GM23338 (cell line): ENCODE results near the gene BNIP3.

ENCODE experiments used
- CREB1 ChIP-seq: fragments of 250-450 bp; sonication (Bioruptor Pico); IDR thresholded peaks from 2 replicates; pipeline ENCODE4 v1.5.0; 2020; ENCODE audit warnings: low read depth, mild to moderate bottlenecking, moderate library complexity
- EZH2 ChIP-seq: fragments of 200-600 bp; sonication (generic); IDR thresholded peaks from one replicate; pipeline ENCODE4 v1.8.0; 2017; ENCODE audit warnings: antibody characterized with exemption, mild to moderate bottlenecking, low read depth; ENCODE audit not compliant: unreplicated experiment
- EZH2phosphoT487 ChIP-seq: fragments of 200-600 bp; sonication (generic); IDR thresholded peaks from one replicate; pipeline ENCODE4 v1.8.1; 2018; ENCODE audit warnings: antibody characterized with exemption; ENCODE audit not compliant: unreplicated experiment
- JUNB ChIP-seq: IDR thresholded peaks from one replicate; pipeline ENCODE4 v1.6.1; 2016; ENCODE audit warnings: antibody characterized with exemption; ENCODE audit not compliant: unreplicated experiment
- NANOG ChIP-seq: IDR thresholded peaks from 2 replicates; pipeline ENCODE4 v1.6.1; 2016; ENCODE audit warnings: antibody characterized with exemption, borderline replicate concordance
- POLR2AphosphoS5 ChIP-seq: IDR thresholded peaks from 2 replicates; pipeline ENCODE4 v1.6.1; 2016; ENCODE audit warnings: antibody characterized with exemption, low read depth
- ZNF331 ChIP-seq: fragments of 250-450 bp; sonication (Bioruptor Pico); IDR thresholded peaks from 2 replicates; pipeline ENCODE4 v1.5.0; 2020; ENCODE audit warnings: low read depth, mild to moderate bottlenecking, moderate library complexity
- TF ChIP-seq, protein P1 (sequence below): IDR thresholded peaks from 2 replicates; pipeline ENCODE4 v1.6.1; 2016; ENCODE audit warnings: antibody characterized with exemption
- TF ChIP-seq, protein P2 (sequence below), 2 experiments: fragments of 200-600 bp in 1 of 2; sonication (generic) in 1 of 2; conservative IDR thresholded peaks; 2 replicates each; pipeline versions ENCODE4 v1.5.1 to v1.6.1; 2016 to 2017; ENCODE audit warnings: antibody characterized with exemption in 2 of 2, low read depth in 2 of 2, mild to moderate bottlenecking in 2 of 2, moderate library complexity in 1 of 2
- TF ChIP-seq, protein P3 (sequence below): IDR thresholded peaks from one replicate; pipeline ENCODE4 v1.6.1; 2018; ENCODE audit warnings: antibody characterized with exemption; ENCODE audit not compliant: unreplicated experiment

DNA sequence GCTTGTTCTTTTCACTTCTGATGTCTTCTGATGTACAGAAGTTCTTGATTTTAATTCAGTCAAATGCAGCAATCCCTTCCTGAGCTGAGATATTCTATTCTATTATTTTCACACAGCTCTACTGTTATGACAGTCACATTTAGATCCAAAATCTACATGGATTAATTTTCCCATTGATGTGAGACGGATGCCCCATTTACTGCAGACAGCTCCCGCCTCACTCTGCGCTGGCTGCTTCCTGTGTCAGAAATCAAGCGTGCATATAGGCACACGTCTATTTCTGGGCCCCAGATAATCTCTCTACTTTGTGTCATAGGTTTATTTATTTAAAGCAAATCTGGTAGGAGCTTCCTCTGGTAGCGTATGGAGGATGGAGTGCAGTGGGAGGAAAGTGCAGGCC lies 6.7 kb downstream of the BNIP3 start:
- TF ChIP-seq POLR2AphosphoS5: no peak
- TF ChIP-seq, protein P1, sequence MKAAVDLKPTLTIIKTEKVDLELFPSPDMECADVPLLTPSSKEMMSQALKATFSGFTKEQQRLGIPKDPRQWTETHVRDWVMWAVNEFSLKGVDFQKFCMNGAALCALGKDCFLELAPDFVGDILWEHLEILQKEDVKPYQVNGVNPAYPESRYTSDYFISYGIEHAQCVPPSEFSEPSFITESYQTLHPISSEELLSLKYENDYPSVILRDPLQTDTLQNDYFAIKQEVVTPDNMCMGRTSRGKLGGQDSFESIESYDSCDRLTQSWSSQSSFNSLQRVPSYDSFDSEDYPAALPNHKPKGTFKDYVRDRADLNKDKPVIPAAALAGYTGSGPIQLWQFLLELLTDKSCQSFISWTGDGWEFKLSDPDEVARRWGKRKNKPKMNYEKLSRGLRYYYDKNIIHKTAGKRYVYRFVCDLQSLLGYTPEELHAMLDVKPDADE: no peak
- TF ChIP-seq, protein P2, sequence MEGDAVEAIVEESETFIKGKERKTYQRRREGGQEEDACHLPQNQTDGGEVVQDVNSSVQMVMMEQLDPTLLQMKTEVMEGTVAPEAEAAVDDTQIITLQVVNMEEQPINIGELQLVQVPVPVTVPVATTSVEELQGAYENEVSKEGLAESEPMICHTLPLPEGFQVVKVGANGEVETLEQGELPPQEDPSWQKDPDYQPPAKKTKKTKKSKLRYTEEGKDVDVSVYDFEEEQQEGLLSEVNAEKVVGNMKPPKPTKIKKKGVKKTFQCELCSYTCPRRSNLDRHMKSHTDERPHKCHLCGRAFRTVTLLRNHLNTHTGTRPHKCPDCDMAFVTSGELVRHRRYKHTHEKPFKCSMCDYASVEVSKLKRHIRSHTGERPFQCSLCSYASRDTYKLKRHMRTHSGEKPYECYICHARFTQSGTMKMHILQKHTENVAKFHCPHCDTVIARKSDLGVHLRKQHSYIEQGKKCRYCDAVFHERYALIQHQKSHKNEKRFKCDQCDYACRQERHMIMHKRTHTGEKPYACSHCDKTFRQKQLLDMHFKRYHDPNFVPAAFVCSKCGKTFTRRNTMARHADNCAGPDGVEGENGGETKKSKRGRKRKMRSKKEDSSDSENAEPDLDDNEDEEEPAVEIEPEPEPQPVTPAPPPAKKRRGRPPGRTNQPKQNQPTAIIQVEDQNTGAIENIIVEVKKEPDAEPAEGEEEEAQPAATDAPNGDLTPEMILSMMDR (conservative IDR thresholded peaks at IDR 0.05; ENCODE audit: low read depth in 2 of 2): no peak
- no peak for TF ChIP-seq EZH2
- TF ChIP-seq, protein P3, sequence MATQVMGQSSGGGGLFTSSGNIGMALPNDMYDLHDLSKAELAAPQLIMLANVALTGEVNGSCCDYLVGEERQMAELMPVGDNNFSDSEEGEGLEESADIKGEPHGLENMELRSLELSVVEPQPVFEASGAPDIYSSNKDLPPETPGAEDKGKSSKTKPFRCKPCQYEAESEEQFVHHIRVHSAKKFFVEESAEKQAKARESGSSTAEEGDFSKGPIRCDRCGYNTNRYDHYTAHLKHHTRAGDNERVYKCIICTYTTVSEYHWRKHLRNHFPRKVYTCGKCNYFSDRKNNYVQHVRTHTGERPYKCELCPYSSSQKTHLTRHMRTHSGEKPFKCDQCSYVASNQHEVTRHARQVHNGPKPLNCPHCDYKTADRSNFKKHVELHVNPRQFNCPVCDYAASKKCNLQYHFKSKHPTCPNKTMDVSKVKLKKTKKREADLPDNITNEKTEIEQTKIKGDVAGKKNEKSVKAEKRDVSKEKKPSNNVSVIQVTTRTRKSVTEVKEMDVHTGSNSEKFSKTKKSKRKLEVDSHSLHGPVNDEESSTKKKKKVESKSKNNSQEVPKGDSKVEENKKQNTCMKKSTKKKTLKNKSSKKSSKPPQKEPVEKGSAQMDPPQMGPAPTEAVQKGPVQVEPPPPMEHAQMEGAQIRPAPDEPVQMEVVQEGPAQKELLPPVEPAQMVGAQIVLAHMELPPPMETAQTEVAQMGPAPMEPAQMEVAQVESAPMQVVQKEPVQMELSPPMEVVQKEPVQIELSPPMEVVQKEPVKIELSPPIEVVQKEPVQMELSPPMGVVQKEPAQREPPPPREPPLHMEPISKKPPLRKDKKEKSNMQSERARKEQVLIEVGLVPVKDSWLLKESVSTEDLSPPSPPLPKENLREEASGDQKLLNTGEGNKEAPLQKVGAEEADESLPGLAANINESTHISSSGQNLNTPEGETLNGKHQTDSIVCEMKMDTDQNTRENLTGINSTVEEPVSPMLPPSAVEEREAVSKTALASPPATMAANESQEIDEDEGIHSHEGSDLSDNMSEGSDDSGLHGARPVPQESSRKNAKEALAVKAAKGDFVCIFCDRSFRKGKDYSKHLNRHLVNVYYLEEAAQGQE: no peak
- TF ChIP-seq EZH2phosphoT487: no peak
- no peak for TF ChIP-seq NANOG
- TF ChIP-seq CREB1 (CRISPR knock-in tag): no peak
- TF ChIP-seq ZNF331 (CRISPR knock-in tag): no peak
- TF ChIP-seq JUNB: no peak
